Tibial artery (tissue), 4 donors: Measurements from ENCODE around the gene PLEKHG3.
A peak's percentile ranks its signal among the peaks of the same experiment; 100 is the strongest.

Experiments
- DNase-seq, 2 donors: peaks; one replicate each; pipeline ENCODE4 v3.0.0-alpha.2; 2019
- H3K27ac ChIP-seq, 2 donors: fragments of 200-600 bp; sonication (generic) in 1 of 2; 1 replicate in 1 of 2; 2 replicates in 1 of 2; pipeline ENCODE4 v1.5.1; 2018 to 2019; ENCODE audit warnings: mild to moderate bottlenecking in 1 of 2
- H3K27me3 ChIP-seq, 2 donors: fragments of 200-600 bp; sonication (generic) in 1 of 2; one replicate each; pipeline versions ENCODE4 v1.5.1 to v1.6.0; 2016 to 2019
- H3K36me3 ChIP-seq, 3 donors: fragments of 200-600 bp; sonication (generic) in 2 of 3; one replicate each; pipeline ENCODE4 v1.5.1; 2016 to 2019; ENCODE audit warnings: mild to moderate bottlenecking in 2 of 3
- H3K4me1 ChIP-seq, 4 donors: fragments of 200-600 bp; sonication (generic) in 2 of 4; 1 replicate in 3 of 4; 2 replicates in 1 of 4; pipeline ENCODE4 v1.5.1; 2016 to 2019
- H3K4me3 ChIP-seq, 2 donors: fragments of 200-600 bp; sonication (generic) in 1 of 2; 1 replicate in 1 of 2; 2 replicates in 1 of 2; pipeline ENCODE4 v1.5.1; 2018 to 2019; ENCODE audit warnings: mild to moderate bottlenecking in 2 of 2
- H3K9me3 ChIP-seq, 3 donors: fragments of 200-600 bp; sonication (generic) in 1 of 3; one replicate each; pipeline ENCODE4 v1.5.1; 2016 to 2019
- CTCF ChIP-seq, 2 experiments: fragments of 200-600 bp in 1 of 2; fragments of 450-650 bp in 1 of 2; IDR thresholded peaks; one replicate each; pipeline ENCODE4 v1.5.1; 2017 to 2019; ENCODE audit warnings: antibody characterized with exemption in 2 of 2, mild to moderate bottlenecking in 1 of 2, moderate library complexity in 1 of 2
- intact Hi-C: fragments of 100-400 bp; cut with DNase I; formaldehyde crosslinking; loops from one replicate; pipeline ENCODE4 v1.15.0; 2023; ENCODE audit warnings: low total_unique reads

The PLEKHG3 gene

GRCh38 chr14:64721391-64721791 lies 17.2 kb downstream of the PLEKHG3 start:
- H3K36me3 ChIP-seq: no peaks in the 10 kb centered on the region
- no peaks in the 10 kb centered on the region for H3K27me3 ChIP-seq
- DNase-seq: peak; percentile 85 to 96
- peak overlapping the region; percentile 88 to 91 for H3K27ac ChIP-seq
- H3K4me1 ChIP-seq: peaks cover 12 to 100% (median 97%) of the 10 kb centered on the region in 4 donors
- no peaks in the 10 kb centered on the region for H3K9me3 ChIP-seq
- peak overlapping the region; percentile 18 to 25 for H3K4me3 ChIP-seq
- no peak for TF ChIP-seq CTCF (IDR thresholded peaks at IDR 0.05)
- intact Hi-C loops: loop anchor here (5.0 kb wide), 1 partner anchor 39 kb away; no protein-coding TSS in a partner anchor

- no peak for DNase-seq
- intact Hi-C loops: loop anchor here (5.0 kb wide), 1 partner anchor 40 kb away; no protein-coding TSS in a partner anchor
- Histone ChIP-seq H3K4me3 (peak overlapping the region; percentile 18 to 25), H3K9me3 (no peaks in the 10 kb centered on the region), H3K27ac (peak overlapping the region; percentile 88 to 91), H3K36me3 (no peaks in the 10 kb centered on the region), H3K4me1 (peaks cover 12 to 100% (median 97%) of the 10 kb centered on the region in 4 donors), H3K27me3 (no peaks in the 10 kb centered on the region)
- no peak for TF ChIP-seq CTCF (IDR thresholded peaks at IDR 0.05)
Measured at GRCh38 chr14:64721899-64722298, 17.7 kb downstream of the PLEKHG3 start.

- intact Hi-C loops: loop anchor here (5.0 kb wide), 1 partner anchor 41 kb away; no protein-coding TSS in a partner anchor
- H3K27ac ChIP-seq: peak overlapping the region; percentile 88 to 91
- peaks cover 3 to 7% (median 6%) of the 10 kb centered on the region in 3 donors for H3K36me3 ChIP-seq
- TF ChIP-seq CTCF (IDR thresholded peaks at IDR 0.05): no peak
- H3K4me3 ChIP-seq: peak overlapping the region in 1 of 2 donors; percentile 25
- DNase-seq: peak in 1 of 2 donors; percentile 41
- no peaks in the 10 kb centered on the region for H3K9me3 ChIP-seq
- H3K4me1 ChIP-seq: peaks cover 12 to 100% (median 98%) of the 10 kb centered on the region in 4 donors
- H3K27me3 ChIP-seq: no peaks in the 10 kb centered on the region
Measured at GRCh38 chr14:64722842-64723447, 18.7 kb downstream of the PLEKHG3 start.

- intact Hi-C loops: loop anchor here (5.0 kb wide), 1 partner anchor 42 kb away; no protein-coding TSS in a partner anchor
- Histone ChIP-seq H3K27me3 (no peaks in the 10 kb centered on the region), H3K4me3 (no peak overlapping the region), H3K36me3 (peaks cover 13 to 16% (median 16%) of the 10 kb centered on the region in 3 donors), H3K27ac (peak overlapping the region; percentile 88 to 91), H3K9me3 (no peaks in the 10 kb centered on the region), H3K4me1 (peaks cover 9 to 97% (median 94%) of the 10 kb centered on the region in 4 donors)
- peak in 1 of 2 donors; percentile 84 for DNase-seq
- TF ChIP-seq CTCF (IDR thresholded peaks at IDR 0.05): no peak
Measured at GRCh38 chr14:64723691-64724577, 19.7 kb downstream of the PLEKHG3 start.

- H3K4me1 ChIP-seq: peaks cover 3 to 97% (median 93%) of the 10 kb centered on the region in 4 donors
- intact Hi-C loops: loop anchor here (5.0 kb wide), 1 partner anchor 42 kb away; no protein-coding TSS in a partner anchor
Measured at GRCh38 chr14:64724578-64724930, 20.3 kb downstream of the PLEKHG3 start.

More at GRCh38 chr14:64724578-64724930, 20.3 kb downstream of the PLEKHG3 start:
- Histone ChIP-seq H3K27ac (peak overlapping the region; percentile 88 to 91), H3K4me3 (no peak overlapping the region), H3K27me3 (no peaks in the 10 kb centered on the region), H3K36me3 (peaks cover 16 to 23% (median 22%) of the 10 kb centered on the region in 3 donors), H3K9me3 (no peaks in the 10 kb centered on the region)
- peak in 1 of 2 donors; percentile 57 for DNase-seq
- TF ChIP-seq CTCF (IDR thresholded peaks at IDR 0.05): no peak
